ENCODE results near the gene NFKBIL1.
A peak's percentile ranks its signal among the peaks of the same experiment; 100 is the strongest.
"Not testable (repeated sequence)": the region's sequence is repeated elsewhere in the genome, so short reads cannot be mapped to it uniquely, and the experiment has no call there.

The NFKBIL1 gene

DNA sequence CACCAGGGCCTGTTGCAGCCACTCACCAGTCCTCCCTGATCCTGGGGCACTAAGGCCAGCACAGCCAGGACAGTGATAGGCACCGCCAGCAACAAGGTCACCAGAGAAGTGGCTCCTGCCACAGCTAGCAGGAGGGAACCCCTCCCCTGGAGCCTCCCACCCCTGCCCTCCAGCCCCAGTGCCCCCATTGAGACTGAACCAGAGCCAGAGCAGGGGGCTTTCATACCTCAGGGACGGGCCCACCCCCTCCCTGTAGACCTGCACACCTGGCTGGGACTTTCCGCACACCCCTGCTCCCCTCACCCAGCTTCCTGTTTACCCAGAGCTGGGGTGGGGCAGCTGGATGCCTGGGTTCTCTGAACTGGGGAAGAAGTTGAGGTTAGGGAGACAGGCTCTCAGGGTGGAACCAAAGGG is 34.8 kb downstream of the NFKBIL1 start, which contains the start of gene LTB:
TSS of gene LTB (minus strand) at position 195 of the 414 bp plus-strand sequence. CDS start at position 188, 7 bp downstream.
- peak; percentile 57 to 59 for DNase-seq

GRCh38 chr6:31585491-31585890 is 38.1 kb downstream of the NFKBIL1 start:
- no peak for DNase-seq

DNA sequence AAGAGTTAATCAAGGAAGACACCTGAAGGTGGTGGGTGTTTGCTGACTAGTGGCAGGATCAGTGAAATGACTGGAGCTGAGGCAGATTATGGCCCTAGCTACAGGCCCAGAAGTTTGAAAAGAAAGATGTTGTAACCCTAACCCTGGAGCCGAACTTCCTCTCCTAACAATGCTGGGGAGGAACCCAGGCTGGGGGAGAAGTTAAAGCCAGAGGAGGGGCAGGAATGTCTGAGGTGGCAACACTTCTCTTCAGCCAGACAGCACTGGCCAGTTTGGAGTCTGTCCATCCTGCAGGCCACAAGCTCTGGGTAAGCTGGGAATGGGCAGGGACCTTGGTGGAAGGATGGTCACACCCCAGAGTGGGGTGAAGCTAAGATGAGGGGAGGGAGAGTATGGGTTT is 38.6 kb downstream of the NFKBIL1 start, which contains the start of gene LST1:
TSS of gene LST1 (plus strand) at position 270 of the 400 bp plus-strand sequence. CDS start 1,023 bp downstream, outside the sequence.
- no peak for DNase-seq

GRCh38 chr6:31586599-31587281 is 39.3 kb downstream of the NFKBIL1 start:
- no peak for DNase-seq

- no peak for DNase-seq
Measured at GRCh38 chr6:31587791-31588777, 40.7 kb downstream of the NFKBIL1 start.

DNA sequence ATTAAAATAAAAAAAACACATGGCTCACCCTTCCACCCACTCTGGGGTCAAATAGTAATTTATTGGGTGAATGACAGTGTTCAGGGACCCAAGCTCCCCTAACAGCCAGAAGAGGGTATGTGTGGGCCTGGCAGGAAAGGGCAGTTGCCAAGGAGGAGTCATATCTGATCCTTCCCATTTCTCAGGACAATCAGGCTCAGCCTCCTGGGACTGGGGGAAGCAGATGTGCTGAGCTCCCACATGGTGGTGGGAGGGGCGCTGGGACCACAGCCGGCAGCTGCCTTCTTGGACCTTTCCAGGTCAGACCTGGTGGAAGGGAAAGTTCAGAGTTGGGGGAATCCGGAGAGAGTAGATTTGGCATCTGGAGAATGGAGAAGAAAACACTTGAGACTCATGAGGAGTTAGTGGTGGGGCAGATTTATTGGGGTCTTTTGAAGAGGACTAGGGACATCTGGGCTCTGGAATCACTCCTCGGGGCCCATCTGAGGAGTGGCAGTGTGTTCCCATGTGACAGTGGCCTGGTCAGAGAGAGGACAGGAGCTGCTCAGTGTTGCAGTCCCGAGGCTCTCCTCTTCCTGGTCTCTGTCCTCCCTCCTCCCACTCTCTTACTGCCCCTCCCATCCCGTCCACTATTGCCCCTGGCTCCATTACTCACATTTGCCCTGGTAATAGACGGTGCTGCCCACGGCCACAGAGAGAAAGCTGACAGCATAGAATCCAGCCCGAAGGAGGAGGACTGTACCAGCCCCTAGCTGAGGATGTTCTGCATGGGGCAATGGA is 41.7 kb downstream of the NFKBIL1 start:
- no peak for DNase-seq

GRCh38 chr6:31590691-31591090 is 43.3 kb downstream of the NFKBIL1 start:
- not testable (repeated sequence) for DNase-seq

- no peak for DNase-seq
Measured at GRCh38 chr6:31592396-31592771, 45.0 kb downstream of the NFKBIL1 start.

- DNase-seq, result no peak
Measured at GRCh38 chr6:31597006-31597405, 49.6 kb downstream of the NFKBIL1 start.

- no peak for DNase-seq
Measured at GRCh38 chr6:31607317-31607716, 59.9 kb downstream of the NFKBIL1 start.
